GM18498 (cell line): ENCODE data around the gene SMS.

Experiments
- ATAC-seq: cut with Tn5 transposase; IDR thresholded peaks from one replicate; pipeline ENCODE4 v1.9.1; 2021; ENCODE audit warnings: mild to moderate bottlenecking, moderate library complexity; ENCODE audit not compliant: unreplicated experiment

Gene SMS

GRCh38 chrX:22037225-22037624 is 96.7 kb downstream of the SMS start:
- ATAC-seq: no peak

- ATAC-seq: no peak
Measured at GRCh38 chrX:22037911-22038537, 97.5 kb downstream of the SMS start.

- no peak for ATAC-seq
Measured at GRCh38 chrX:22039541-22039940, 99.0 kb downstream of the SMS start.

- ATAC-seq: no peak
Measured at GRCh38 chrX:22040184-22040583, 99.7 kb downstream of the SMS start.

- no peak for ATAC-seq
Measured at GRCh38 chrX:22041907-22042530, 101.5 kb downstream of the SMS start.

- ATAC-seq: no peak
Measured at GRCh38 chrX:22043872-22044271, 103.4 kb downstream of the SMS start.
